GM21717 (cell line): ENCODE measurements around the gene ANKRD33B.

Experiments used
- ATAC-seq: cut with Tn5 transposase; IDR thresholded peaks from one replicate; pipeline ENCODE4 v1.9.1; 2021; ENCODE audit warnings: mild to moderate bottlenecking, moderate library complexity; ENCODE audit not compliant: unreplicated experiment

ANKRD33B gene

GRCh38 chr5:10577371-10578292, 13.8 kb downstream of the ANKRD33B start:
- peak; percentile 47 for ATAC-seq

- ATAC-seq: no peak
Observed at GRCh38 chr5:10578293-10578665, 14.4 kb downstream of the ANKRD33B start.

- ATAC-seq: peak; percentile 55
Observed at GRCh38 chr5:10578869-10579268, 15.0 kb downstream of the ANKRD33B start.

- ATAC-seq: peak; percentile 37
Observed at GRCh38 chr5:10579536-10580521, 16.0 kb downstream of the ANKRD33B start.

- ATAC-seq: no peak
Observed at GRCh38 chr5:10580531-10581423, 16.9 kb downstream of the ANKRD33B start.

- no peak for ATAC-seq
Observed at GRCh38 chr5:10581424-10581748, 17.5 kb downstream of the ANKRD33B start.

GRCh38 chr5:10581867-10582511, 18.1 kb downstream of the ANKRD33B start:
- no peak for ATAC-seq

- ATAC-seq: no peak
Observed at GRCh38 chr5:10582512-10582897, 18.6 kb downstream of the ANKRD33B start.

GRCh38 chr5:10583663-10584572, 20.0 kb downstream of the ANKRD33B start:
- ATAC-seq: no peak

GRCh38 chr5:10584714-10585517, 21.0 kb downstream of the ANKRD33B start:
- ATAC-seq: no peak

- no peak for ATAC-seq
Observed at GRCh38 chr5:10585518-10585915, 21.6 kb downstream of the ANKRD33B start.

GRCh38 chr5:10586008-10586407, 22.1 kb downstream of the ANKRD33B start:
- ATAC-seq: no peak

GRCh38 chr5:10586555-10586954, 22.7 kb downstream of the ANKRD33B start:
- ATAC-seq: no peak

GRCh38 chr5:10588109-10588775, 24.4 kb downstream of the ANKRD33B start:
- no peak for ATAC-seq

- ATAC-seq: no peak
Observed at GRCh38 chr5:10588779-10589447, 25.0 kb downstream of the ANKRD33B start.

- peak; percentile 31 for ATAC-seq
Observed at GRCh38 chr5:10590226-10590999, 26.5 kb downstream of the ANKRD33B start.
